Neural crest cell (in vitro differentiated cells): Measurements from ENCODE around the gene NLGN1. TPM values are rescaled to one million over a fixed set of nuclear protein-coding genes. Genes with fewer than 3 reads are reported as not detected.

ENCODE experiments used
- DNase-seq: peaks from one replicate; pipeline ENCODE4 v3.0.0; 2021; ENCODE audit warnings: low read depth, mixed read lengths, low spot score
- H3K27ac Mint-ChIP-seq: one replicate; pipeline ENCODE4 v1.8.0; 2021; ENCODE audit warnings: mild to moderate bottlenecking, mixed read lengths; ENCODE audit not compliant: unreplicated experiment
- H3K27me3 Mint-ChIP-seq: 2 replicates; pipeline ENCODE4 v1.8.0; 2021; ENCODE audit warnings: low read depth, mild to moderate bottlenecking, mixed read lengths
- H3K36me3 Mint-ChIP-seq: 2 replicates; pipeline ENCODE4 v1.8.0; 2021; ENCODE audit warnings: low read depth, mild to moderate bottlenecking, mixed read lengths
- H3K4me1 Mint-ChIP-seq: 2 replicates; pipeline ENCODE4 v1.8.0; 2021; ENCODE audit warnings: mixed read lengths
- H3K4me3 Mint-ChIP-seq: one replicate; pipeline ENCODE4 v1.8.0; 2021; ENCODE audit warnings: mild to moderate bottlenecking, mixed read lengths
- H3K9me3 Mint-ChIP-seq: 2 replicates; pipeline ENCODE4 v1.8.0; 2021; ENCODE audit warnings: mixed read lengths
- CTCF ChIP-seq: fragments of 200-600 bp; sonication (generic); conservative IDR thresholded peaks from 2 replicates; pipeline ENCODE4 v1.5.0; 2021; ENCODE audit warnings: antibody characterized with exemption, mild to moderate bottlenecking
- total RNA-seq: library from RNA; stranded (reverse); gene quantifications from 2 replicates; pipeline ENCODE4 v1.2.1, GENCODE V29; 2021

The NLGN1 gene
- total RNA-seq, 1 donor from 2014 or later: 20.0 TPM

GRCh38 chr3:173688216-173688842 is 290.8 kb downstream of the NLGN1 start:
- Mint-ChIP-seq H3K27me3 (no peaks in the 10 kb centered on the region), H3K36me3 (no peaks in the 10 kb centered on the region), H3K4me1 (peaks cover 8% of the 10 kb centered on the region), H3K9me3 (no peaks in the 10 kb centered on the region), H3K4me3 (no peak overlapping the region), H3K27ac (no peak overlapping the region)
- no peak for DNase-seq
- TF ChIP-seq CTCF: no peak

DNA sequence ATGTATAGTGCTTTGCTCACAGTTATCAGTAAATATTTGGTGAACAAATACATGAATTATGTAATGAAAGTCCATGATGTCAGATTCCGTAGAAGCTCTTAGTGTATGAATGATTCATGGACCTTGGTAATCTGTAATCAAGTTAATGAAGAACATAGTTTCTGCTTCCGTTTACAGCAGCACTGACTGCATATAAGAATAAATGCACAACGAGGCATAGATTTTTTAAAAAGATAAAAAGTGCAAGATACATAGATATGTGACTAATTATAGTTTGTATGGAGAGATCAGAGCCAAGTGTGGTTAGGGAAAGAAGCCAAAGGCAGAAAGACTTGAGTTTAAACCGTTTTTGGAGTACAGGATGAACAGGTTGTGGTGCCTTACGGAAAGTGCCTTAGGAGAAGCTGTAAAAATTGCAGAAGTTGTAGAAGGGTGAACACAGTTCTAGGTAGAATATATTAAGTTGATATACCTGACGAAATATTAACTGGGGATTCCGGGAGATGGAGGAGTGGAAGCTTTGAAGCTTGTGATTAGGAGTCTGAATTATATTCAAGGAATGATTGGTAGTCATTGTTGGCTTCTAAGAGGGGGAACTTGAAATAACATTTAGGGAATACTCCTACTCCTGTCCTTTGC is 293.1 kb downstream of the NLGN1 start:
- no peaks in the 10 kb centered on the region for H3K36me3 Mint-ChIP-seq
- no peak overlapping the region for H3K4me3 Mint-ChIP-seq
- TF ChIP-seq CTCF: no peak
- DNase-seq: no peak
- H3K27me3 Mint-ChIP-seq: no peaks in the 10 kb centered on the region
- H3K9me3 Mint-ChIP-seq: no peaks in the 10 kb centered on the region
- H3K4me1 Mint-ChIP-seq: peaks cover 8% of the 10 kb centered on the region
- H3K27ac Mint-ChIP-seq: no peak overlapping the region

- no peak for DNase-seq
- Mint-ChIP-seq H3K27ac (peak overlapping the region; percentile 47), H3K36me3 (peaks cover 2% of the 10 kb centered on the region), H3K4me1 (peaks cover 14% of the 10 kb centered on the region), H3K4me3 (no peak overlapping the region), H3K27me3 (no peaks in the 10 kb centered on the region), H3K9me3 (no peaks in the 10 kb centered on the region)
- no peak for TF ChIP-seq CTCF
Measured at GRCh38 chr3:173699353-173699752, 301.8 kb downstream of the NLGN1 start.

DNA sequence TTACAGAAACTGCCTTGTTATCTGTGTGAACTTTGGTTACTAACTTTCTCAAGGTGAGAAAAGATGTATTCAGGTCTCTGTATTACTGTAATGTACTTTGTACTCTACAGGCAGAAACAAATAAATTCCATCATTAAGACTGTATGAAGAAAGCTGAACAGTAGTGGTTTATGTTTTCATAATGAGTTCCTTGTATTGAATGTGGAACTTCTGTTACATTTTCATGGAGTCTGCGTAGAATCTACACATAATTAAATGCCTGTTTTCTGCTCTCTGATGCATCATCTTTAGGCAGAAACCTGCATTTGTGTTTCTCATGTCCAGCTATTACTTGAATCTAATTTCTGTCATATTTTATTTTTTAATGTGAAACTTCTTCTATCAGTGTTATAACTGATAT is 302.8 kb downstream of the NLGN1 start:
- DNase-seq: no peak
- H3K27me3 Mint-ChIP-seq: no peaks in the 10 kb centered on the region
- H3K4me3 Mint-ChIP-seq: no peak overlapping the region
- peaks cover 14% of the 10 kb centered on the region for H3K4me1 Mint-ChIP-seq
- no peaks in the 10 kb centered on the region for H3K9me3 Mint-ChIP-seq
- TF ChIP-seq CTCF: no peak
- H3K36me3 Mint-ChIP-seq: peaks cover 2% of the 10 kb centered on the region
- no peak overlapping the region for H3K27ac Mint-ChIP-seq

GRCh38 chr3:173702561-173702960 is 305.0 kb downstream of the NLGN1 start:
- peaks cover 14% of the 10 kb centered on the region for H3K4me1 Mint-ChIP-seq
- peaks cover 2% of the 10 kb centered on the region for H3K36me3 Mint-ChIP-seq
- H3K27ac Mint-ChIP-seq: no peak overlapping the region

More at GRCh38 chr3:173702561-173702960, 305.0 kb downstream of the NLGN1 start:
- TF ChIP-seq CTCF: no peak
- no peaks in the 10 kb centered on the region for H3K9me3 Mint-ChIP-seq
- no peak for DNase-seq
- no peak overlapping the region for H3K4me3 Mint-ChIP-seq
- no peaks in the 10 kb centered on the region for H3K27me3 Mint-ChIP-seq
